Activated CD8-positive, alpha-beta memory T cell treated with anti-CD3 and anti-CD28 coated beads, Interleukin-2, amount 50 U/mL, for 48 hours (primary cell): ENCODE measurements around the gene PAQR5.
A peak's percentile ranks its signal among the peaks of the same experiment; 100 is the strongest.

ENCODE experiments used
- DNase-seq: peaks from one replicate; pipeline ENCODE4 v3.0.0-alpha.2; 2020

The PAQR5 gene

DNA sequence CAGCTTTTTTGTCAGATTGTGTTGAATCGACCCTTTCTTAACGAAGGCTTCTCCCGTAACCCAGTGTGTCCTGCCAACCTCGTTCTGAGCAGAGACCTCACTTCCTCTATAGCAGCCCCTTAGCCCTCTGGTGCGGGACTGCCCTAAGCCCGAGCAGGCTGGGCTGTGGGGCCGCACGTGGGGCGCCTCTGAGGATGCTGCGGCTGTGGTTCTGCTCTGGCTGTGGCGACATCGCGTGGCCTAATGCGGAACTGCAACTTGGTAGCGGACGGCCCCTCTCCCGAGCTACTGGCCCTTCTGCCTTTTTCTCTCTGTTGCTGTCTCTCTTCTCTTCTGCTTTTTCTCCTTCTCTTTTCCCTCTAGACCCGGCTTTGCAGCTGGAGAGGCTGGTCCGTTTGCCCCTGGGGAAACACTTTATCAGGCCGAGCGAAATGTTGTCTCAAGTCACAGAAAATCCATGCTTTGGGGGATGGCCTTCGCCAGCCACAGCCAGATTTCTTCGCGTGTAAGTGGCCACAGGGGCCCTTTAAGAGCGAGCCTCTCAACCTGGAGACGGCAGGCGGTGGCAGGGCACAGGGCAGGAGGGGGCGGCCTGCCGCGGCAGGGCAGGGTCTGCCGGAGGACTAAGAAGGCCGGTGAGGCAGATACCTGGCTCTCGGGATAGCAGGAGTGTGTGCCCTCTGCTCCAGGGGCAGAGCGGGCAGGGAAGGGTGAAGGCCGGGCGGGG, 96.0 kb downstream of the PAQR5 start:
- peak; percentile 99 for DNase-seq

GRCh38 chr15:69395460-69395859, 96.7 kb downstream of the PAQR5 start:
- DNase-seq, result peak; percentile 42

DNA sequence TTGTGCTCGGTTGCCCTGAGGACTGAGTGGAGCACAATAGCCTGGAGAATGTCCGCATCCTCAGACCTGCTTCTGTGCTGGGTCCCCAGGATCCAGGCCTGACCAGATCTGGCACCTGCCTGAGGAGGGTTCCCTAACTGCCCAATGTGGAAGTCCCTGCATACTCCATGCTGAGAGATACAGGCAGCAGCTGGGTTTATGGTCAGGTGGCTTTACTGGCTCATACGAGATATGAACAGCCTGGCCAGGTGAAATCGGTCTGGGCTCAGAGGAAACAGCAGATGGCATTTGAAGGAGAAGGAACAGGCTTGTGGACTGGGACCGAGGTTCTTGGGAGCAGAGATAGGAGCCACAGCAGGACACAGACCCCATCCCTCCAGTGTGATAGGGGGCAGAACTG, 97.3 kb downstream of the PAQR5 start:
- DNase-seq, result no peak

- DNase-seq, result peak; percentile 36
Measured at GRCh38 chr15:69398491-69398891, 99.8 kb downstream of the PAQR5 start.

DNA sequence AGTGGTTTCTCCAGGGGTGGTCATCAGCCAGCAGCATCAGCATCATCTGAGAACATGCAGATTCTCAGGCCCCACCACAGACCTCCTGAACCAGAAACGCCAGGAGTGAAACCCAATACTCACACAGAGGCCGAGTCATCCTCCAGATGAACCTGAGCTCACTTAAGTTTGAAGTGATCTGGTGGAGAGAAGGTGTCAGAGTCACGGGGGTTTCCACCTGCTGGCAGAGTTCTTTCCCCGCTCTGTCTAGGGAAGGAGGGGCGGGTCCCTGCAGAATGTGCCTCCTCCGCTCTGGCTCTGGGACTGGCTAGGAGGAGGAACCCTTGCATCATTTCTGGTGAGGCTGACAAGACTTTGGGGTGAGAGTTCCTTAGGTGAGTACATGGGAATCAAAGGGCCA, 102.1 kb downstream of the PAQR5 start:
- peak; percentile 63 for DNase-seq

DNA sequence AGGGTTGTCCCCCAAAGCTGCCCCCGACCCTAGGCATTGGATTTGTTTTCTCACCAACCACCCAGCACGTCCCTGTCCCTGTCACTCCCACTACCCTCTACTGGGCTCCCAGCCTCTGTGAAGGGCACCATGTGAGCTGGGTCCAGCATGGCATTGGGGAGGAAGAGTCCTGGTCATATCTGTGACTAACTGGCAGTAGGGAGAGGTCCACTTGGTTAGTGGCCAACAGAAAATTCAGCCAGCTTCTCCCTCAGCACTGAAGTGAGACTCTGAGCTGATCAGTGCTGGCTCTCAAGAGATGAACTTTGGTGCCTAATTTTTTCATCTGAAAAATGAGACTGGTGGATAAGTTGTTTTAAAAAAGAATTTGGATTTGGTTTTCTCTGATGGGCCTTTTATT, 104.1 kb downstream of the PAQR5 start:
- no peak for DNase-seq

DNA sequence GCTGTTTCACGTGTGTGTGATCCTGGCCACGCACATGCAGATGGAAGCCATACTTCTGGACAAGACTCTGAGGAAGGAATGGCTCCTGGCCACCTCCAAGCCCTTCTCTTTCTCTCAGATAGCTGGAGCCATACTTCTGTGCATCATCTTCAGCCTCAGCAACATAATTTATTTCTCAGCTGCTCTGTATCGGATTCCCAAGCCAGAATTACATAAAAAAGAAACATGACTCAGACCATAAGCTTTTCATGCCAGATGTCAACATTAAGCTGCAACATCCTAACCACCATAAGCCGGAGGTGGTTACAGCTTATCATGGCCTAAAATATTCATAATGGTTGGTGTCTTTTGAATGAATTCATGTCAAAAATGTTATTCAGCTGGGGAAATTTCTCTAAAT, 104.9 kb downstream of the PAQR5 start:
- DNase-seq, result no peak

DNA sequence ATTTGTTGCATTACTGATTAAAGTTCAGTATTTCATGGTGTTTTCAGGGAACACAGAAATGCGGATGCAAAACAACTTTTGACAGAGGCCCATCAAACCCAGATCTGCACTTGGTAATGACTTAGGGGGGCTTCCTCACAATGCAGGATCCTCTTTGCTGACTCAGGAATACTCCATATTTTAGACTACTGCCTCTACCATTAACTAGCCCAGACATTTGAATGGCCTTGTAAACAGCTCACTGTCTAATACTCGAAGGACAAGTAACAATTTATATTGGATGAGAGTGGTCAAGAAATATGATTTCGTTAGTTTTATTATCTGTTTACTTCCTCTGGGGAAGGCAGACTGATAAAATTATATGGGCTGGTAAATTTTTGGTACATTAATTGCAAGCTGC, 106.4 kb downstream of the PAQR5 start:
- no peak for DNase-seq

- no peak for DNase-seq
Measured at GRCh38 chr15:69407719-69408400, 109.1 kb downstream of the PAQR5 start.

GRCh38 chr15:69408841-69409240, 110.1 kb downstream of the PAQR5 start:
- DNase-seq, result no peak

- DNase-seq, result peak; percentile 57
Measured at GRCh38 chr15:69410248-69410874, 111.6 kb downstream of the PAQR5 start.

DNA sequence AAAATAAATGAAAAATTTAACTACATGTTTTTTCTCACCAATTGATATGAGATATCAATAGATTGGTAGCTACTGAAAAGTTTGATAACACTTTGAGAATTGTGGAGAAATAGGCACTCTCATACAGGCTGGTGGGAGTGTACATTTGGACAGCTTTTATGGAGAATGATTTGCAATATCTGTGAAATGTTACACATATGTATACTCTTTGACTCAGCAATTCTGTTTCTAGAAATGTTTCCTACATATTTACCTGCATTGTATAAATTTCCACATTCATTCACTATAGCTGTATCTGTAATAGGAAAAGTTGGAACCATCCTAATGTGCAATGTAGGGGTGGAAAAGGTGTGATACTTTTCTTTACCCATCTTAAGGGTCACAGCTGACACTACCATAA, 113.6 kb downstream of the PAQR5 start:
- no peak for DNase-seq

DNA sequence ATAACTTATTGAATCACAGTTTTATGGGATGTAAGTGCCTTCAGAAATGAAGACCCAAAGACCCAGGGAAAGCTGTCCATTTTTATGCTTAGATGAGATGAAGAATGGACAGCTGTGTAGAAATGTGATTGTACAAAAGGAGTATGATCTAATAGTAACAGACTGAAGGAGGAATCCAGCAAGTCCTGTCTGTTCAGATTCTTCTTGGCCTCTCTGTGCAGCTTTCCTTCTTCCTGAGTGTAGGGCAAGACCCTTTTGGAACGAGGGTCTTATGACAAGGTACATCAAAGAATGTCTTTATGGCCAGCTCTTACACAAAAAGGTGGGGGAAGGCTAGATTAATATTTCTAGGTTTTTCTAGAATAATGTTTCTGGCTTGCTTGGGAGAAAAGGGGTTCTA, 114.0 kb downstream of the PAQR5 start:
- no peak for DNase-seq

DNA sequence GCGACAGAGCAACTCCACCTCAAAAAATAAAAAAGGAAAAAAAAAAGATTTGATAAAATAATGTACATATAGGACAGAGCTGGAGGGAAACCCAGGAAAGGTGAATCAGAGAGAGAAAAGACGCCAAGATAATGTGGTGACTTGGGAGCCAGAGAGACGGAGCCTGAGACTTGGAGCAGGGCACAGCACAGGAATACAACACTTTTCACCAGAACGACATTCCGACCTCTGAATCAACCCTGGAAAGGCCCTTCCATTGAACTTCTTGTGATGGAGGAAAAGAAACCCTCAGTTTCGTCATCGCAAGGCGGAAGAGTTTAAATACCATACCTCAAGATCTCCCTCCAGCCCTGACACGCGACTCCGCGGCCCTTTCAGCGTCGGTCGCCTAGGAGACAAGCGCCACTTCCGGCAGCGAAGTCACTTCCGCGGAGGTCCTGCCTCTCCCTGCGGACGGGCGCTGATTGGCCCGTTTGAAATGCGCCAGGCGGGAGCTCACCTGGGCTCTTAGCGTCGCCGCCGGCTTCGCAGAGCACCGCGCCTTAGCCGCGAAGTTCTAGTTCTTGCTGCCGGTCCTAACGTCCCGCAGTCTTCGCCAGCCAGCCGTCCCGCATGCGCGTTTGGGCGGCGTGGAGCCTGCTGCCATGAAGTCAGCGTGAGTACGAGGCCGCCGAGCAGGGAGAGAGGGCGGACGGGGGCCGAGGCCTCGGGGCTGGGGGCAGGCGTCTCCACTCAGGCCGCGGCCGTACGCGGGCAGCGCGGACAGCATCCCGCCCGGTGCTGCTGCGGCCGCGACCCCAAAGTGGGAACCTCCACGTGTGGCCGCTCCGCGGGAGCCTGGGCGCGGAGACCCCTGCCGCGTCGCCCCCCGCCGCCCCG, 115.3 kb downstream of the PAQR5 start, which contains the start of gene KIF23:
TSS of gene KIF23 (plus strand) at position 528 of the 879 bp plus-strand sequence. CDS start at position 645, 117 bp downstream.
- DNase-seq, result peak; percentile 94

DNA sequence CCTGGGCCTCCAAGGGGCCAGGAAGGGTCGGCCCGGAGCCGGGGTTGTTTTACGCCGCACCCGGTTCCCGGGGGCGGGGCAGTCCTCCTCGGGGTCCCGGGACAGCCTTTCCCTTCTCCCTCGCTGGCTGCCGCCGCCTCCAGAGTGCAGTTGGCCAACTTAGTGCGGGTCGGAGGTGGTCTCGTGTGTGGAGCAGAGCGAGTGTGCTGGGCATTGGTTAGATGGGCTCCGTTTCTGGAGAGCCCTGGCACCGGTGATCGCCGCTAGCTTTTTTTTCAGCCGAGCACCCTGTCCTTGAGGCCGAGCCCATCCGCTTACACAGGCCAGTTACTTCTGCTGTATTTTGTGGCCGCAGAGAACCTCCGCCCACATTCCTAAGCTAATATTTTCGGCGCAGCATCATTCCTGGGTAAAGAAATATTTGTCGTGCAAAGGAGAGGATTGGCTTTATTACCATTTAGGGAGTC, 116.0 kb downstream of the PAQR5 start:
- peak; percentile 69 for DNase-seq

DNA sequence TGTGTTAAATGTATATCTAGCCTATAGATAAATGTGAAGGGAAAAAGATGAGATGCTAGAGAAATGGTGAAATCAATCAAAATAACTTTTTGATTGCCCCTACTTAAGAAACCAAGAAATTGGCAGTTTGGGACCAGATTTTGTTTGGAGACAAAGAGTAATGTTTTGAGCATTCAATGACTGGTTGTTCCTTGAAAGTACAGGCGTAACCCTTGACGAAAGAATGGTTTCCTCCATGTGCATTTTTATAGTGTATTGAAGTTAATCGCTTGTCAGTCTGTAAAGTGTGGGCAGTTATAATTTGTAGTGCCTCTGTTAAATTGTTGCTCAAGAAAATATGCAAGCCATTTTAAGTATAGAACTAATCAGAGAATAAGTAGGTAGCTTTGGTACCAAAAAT, 116.7 kb downstream of the PAQR5 start:
- no peak for DNase-seq

DNA sequence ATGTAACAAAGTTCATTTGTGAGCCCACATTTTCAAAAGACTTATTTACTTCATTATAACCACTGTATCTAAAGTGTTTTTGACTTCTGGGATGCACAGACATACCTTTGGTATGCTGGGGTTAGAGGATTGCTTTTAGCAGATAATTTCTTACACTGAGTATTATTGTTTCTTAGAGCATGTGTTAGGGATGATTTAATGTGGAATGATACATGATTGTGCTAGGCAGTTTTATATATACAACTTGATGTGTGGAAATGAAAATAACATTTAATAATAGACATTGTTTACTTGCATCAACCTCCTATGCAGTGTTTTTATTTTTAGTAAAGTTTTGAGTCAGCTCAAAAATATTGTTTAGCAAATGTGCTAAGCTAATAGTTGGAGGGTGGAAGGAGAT, 118.9 kb downstream of the PAQR5 start:
- DNase-seq, result no peak

GRCh38 chr15:69421498-69421897, 122.8 kb downstream of the PAQR5 start:
- DNase-seq, result no peak

DNA sequence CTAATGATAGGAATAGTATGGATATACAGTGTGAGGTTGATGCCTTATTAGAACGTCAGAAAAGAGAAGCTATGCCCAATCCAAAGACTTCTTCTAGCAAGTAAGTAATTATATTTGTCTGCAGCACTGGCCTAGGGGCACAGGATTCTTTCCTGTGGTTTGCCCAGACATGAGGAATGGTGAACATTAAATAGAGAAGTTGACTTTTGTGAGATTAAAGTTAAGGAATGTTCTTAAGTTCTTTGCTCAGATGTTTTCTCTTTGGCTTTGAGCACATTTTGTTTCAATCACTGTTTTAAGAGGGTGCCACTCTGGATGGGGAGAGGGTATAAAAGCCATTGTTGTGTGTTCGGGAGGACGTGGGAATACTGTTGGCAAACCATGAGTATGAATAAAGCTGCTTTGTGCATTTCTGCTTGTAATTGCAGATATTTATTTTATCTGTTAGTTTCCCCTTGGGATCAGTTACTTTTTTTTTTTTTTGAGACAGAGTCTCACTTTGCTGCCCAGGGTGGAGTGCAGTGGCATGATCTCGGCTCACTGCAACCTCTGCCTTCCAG, 123.7 kb downstream of the PAQR5 start:
- no peak for DNase-seq

DNA sequence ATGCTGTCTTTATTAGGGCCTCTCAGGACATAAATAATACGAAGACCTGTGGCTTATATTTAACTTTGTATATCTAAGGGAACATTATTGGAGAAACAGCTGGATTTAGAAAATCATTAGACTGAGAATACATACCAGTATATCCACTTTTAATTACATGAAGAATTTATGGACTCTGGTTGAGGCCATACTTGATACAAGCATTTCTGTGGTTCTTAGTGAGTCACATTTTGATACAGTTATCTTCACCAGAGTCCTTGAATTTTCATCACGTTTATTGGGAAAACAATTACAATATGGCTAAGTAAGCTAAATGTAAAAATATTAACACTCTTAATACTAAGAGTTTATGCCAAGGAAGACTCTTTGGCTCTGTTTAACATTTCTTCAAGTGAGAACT, 125.3 kb downstream of the PAQR5 start:
- no peak for DNase-seq

GRCh38 chr15:69424748-69425413, 126.2 kb downstream of the PAQR5 start:
- no peak for DNase-seq

DNA sequence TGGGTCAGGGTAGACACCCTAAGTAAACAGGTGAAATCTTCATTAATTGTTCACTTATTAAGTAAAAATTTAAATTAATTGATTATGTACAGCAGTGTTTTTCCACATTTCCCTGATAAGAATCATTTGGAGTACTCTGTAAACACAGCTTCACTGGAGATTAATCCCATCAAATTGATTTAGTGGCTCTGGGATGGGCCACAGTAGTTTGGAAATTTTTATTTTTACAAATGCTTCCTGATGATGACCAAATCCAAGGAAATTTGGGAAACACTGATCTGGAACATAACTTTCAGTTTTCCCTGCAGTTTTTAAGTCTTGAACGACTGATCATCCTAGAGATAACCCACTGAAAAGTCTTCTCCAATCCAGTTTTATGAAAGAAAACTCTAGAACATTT, 135.1 kb downstream of the PAQR5 start:
- no peak for DNase-seq
